GM19395 (cell line): ENCODE results near the gene EXOC4.

ENCODE experiments used
- ATAC-seq: cut with Tn5 transposase; IDR thresholded peaks from one replicate; pipeline ENCODE4 v1.9.1; 2021; ENCODE audit warnings: mild to moderate bottlenecking, moderate library complexity; ENCODE audit not compliant: unreplicated experiment

Gene EXOC4

DNA sequence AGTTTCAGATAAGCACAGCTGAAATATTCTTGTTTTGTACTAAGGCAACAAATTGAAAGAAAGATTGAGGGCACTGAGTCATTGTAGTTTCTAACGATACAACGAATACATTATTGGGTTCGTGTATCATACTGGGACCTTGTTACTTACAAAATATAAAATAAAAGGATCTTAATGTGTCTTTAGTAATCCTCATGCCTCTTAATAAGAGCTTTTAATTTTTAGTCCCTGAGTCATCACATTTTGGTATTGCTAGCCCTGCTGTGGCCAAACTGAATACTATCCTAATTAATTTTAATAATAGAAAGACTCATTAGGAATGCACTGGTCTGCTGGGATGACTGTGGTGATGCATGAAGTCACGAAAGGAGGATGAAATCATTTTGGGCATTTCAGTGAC is 309.7 kb downstream of the EXOC4 start:
- no peak for ATAC-seq

DNA sequence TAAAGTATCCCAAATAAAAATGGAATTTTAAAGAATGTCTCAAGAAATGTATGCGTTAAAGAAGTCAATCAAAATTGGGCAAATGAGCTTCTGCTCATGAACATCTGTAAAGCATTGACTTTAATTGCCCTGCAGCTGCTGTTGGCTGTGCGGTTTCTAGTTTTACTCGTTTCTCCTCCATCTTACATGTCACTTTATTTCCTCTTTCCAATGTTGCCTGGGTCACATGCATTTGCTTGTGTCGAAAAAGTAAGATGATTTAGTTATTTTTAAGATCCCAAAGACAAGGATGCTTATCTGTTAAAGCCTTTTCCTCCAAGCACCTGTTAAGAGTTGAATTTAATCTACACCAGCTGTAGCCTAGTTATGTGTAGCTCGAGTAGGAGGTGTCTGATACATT is 310.4 kb downstream of the EXOC4 start:
- no peak for ATAC-seq

- ATAC-seq = no peak
These were observed 311.6 kb downstream of the EXOC4 start for GRCh38 chr7:133564484-133564883.

DNA sequence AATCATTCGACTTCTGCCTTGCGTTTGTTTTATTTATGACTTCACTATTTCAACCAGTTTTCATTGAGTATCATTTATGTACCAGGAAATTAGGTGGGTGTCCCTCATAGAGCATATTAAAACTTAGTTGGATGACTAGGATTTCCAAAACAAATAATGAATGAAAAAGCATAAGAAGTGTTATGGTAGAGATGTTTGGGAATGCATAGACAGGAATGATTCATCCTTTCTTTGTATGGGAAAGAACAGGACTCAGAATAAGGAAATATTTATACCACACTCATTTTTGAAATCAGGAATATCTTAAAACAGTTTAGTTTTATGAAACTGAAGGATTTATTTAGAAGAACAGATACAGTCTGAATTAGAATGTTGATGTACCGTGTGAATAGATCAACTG is 315.7 kb downstream of the EXOC4 start:
- no peak for ATAC-seq

- ATAC-seq = no peak
These were observed 317.4 kb downstream of the EXOC4 start for GRCh38 chr7:133570321-133570720.

- no peak for ATAC-seq
These were observed 318.2 kb downstream of the EXOC4 start for GRCh38 chr7:133571076-133571475.

DNA sequence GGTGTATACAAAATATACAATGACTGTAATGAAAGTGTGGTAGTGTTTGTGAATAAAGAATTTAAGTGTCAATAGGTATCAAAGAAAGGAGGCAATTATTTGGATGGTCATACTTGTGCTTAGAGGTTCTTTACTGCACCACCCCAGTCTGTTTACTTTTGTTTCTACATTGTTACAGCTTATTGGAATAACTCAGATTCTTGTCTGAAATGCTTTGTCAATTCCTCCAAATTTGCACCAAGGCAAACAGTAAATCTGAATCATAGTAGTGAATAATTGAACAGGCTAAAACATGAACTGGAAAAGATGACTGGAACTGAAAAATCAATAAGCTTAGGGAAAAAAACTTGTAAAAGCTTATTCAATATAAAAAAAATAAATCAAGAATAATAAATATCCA is 319.2 kb downstream of the EXOC4 start:
- ATAC-seq = no peak

DNA sequence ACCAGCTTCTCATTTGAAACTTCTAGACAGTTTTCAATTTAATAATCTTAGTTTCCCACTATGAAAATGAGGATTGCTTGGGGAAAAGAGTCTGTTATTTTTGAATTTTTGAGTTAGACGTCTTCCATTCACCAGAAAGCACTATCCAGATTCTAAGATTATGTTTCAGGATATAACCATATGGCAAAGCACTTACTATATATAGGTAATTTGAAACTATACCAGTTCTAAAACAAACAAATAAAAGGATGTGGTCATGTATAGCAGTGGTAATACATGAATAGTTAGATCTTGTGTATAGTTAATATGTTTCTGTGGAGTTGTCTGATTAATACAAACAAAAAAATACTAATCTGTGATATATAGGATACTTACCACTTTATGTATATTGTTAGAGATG is 320.0 kb downstream of the EXOC4 start:
- no peak for ATAC-seq

DNA sequence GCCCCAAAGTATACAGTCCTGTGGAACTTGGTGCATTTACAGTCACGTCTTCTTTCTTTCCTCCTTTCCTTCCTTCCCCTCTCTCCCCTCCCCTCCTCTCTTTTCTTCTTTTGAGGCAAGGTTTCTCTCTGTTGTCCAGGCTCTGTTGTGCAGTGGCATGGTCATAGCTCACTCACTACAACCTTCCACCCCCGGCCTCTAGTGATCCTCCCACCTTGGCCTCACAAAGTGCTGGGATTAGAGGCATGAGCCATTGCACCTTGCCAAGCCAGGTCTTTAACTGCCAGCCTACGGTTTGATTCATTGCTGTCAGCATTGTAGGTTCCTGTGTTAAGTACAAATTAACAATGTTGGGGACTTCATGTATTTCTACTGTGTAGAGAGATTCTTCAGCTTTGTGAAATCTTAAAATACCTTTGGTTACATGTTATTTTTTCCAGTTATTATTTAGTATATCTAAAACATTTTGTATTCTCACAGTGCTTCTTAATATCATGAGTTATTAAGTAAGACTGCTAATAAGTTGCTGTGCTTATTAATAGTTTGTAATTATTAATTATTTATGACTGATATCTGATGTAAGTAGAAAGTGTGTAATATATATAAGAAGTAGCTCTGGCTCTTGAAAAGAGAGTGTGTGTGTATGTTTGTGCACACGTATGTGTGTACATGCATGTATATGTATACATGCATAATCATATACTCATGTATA is 320.8 kb downstream of the EXOC4 start:
- ATAC-seq = no peak

DNA sequence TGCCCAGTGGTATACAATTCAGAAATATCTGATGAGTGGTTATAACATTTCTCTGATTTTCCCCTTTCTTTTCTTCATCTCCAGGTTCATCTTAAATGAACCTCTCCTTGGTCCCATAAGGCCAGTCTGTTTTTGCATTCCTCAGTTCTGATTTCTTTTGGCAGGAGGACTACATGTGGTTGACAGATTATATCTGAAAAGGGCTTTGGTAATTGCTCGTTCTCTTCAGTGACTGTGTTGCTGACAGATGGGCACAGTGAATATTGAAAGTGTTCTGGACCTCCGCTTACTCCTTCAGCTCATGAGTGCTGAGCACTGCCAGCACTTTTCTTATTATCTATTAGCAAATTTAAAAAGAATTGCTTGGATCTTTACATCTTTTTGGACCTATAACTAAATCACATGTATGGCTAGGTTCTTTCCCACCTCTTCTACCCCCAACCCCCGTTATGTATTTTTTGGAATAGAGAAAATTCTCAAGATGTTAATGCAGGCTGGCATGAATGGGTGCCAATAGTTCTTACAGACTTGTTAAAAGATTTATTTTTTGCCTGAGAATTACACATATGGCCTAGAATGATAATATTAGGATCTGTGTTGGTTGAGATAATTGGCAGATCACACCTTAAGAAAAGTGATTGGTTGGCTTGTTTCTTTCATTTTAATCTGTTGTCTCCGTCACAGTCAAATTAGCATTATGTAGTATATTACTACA is 323.0 kb downstream of the EXOC4 start:
- ATAC-seq = no peak

GRCh38 chr7:133576612-133577168 is 323.8 kb downstream of the EXOC4 start:
- ATAC-seq = no peak

GRCh38 chr7:133582766-133583523 is 330.1 kb downstream of the EXOC4 start:
- ATAC-seq = no peak

DNA sequence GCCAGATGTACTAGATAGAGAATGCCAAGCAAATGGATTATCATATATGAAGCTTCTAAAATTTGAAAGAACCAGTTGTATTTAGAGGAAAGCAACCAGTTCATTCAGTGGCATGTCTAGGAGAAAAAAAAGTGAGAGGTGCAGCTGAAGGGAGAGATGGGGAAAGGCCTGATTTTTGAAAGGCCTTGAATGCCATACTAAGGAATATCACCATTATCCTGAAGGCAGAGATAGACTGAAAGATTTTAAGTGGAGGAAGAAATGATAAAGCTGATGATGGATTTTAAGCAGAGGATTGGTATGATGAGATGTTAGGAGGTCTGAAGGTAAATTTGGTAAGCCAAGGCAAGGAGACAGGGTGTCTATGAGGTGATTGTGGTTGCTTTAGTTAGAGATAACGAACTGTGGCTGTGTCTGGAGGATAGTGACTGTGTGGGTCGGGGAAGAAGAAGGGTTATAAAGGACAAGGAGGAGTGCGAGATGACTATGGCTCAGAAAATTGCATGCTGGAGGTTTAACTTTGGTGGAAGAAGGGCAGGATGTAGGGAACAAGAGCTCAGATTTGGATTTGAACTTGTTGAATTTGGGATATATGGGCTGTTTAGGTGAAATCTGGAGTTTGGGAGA is 330.8 kb downstream of the EXOC4 start:
- no peak for ATAC-seq

- no peak for ATAC-seq
These were observed 332.2 kb downstream of the EXOC4 start for GRCh38 chr7:133584956-133585668.

GRCh38 chr7:133586253-133586652 is 333.4 kb downstream of the EXOC4 start:
- no peak for ATAC-seq

- ATAC-seq = no peak
These were observed 335.0 kb downstream of the EXOC4 start for GRCh38 chr7:133587903-133588302.

GRCh38 chr7:133590795-133591194 is 337.9 kb downstream of the EXOC4 start:
- ATAC-seq = no peak

- ATAC-seq = no peak
These were observed 338.9 kb downstream of the EXOC4 start for GRCh38 chr7:133591704-133592340.

DNA sequence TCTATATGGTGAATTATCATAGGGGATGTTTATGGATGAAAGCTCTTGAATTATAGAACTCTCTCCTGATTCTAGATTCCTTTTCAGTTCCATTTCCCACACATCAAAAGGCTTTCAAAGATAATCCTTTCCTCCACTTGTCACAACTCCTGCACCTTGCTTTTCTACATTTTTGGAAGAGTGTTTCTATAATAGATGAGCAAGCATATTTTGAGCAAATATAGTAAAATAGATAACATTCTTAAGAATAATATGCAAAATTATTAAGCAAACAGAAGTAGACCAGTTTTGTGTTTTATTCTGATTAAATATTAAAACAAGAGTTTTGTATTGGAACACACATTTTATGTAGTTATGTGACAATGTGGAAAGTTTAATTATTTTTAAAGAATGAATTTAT is 340.7 kb downstream of the EXOC4 start:
- ATAC-seq = no peak

- no peak for ATAC-seq
These were observed 348.7 kb downstream of the EXOC4 start for GRCh38 chr7:133601617-133602016.
